SK-N-SH (cell line): ENCODE results near the gene VWA5B2. TPM values are rescaled to one million over a fixed set of nuclear protein-coding genes. Genes with fewer than 3 reads are reported as not detected.

Source experiments
- CTCF ChIA-PET: fragments of 300-600, 350-600 bp; formaldehyde crosslinking; extraction: SDS; loops from one replicate; lab custom pipeline; 2021; lab: Yijun Ruan, JAX
- POLR2A ChIA-PET: fragments of 350-600 bp; sonication (Branson Sonifier 250); formaldehyde crosslinking; extraction: SDS; loops from one replicate; lab custom pipeline; 2020; ENCODE audit warnings: antibody characterized with exemption, inconsistent platforms; lab: Yijun Ruan, JAX
- DNase-seq: peaks from one replicate; pipeline ENCODE4 v3.0.0; 2012
- H2AFZ ChIP-seq: fragments of 200-600 bp; sonication (generic); 2 replicates; pipeline ENCODE4 v1.8.1; 2016; ENCODE audit warnings: antibody characterized with exemption, mild to moderate bottlenecking, low read depth
- H3F3A ChIP-seq: fragments of 200-600 bp; sonication (generic); replicated peaks from 2 replicates; pipeline ENCODE3; 2016; ENCODE audit warnings: antibody characterized with exemption, mild to moderate bottlenecking; ENCODE audit not compliant: insufficient read depth
- H3K27ac ChIP-seq, 2 experiments: fragments of 200-500 bp in 1 of 2; fragments of 200-600 bp in 1 of 2; sonication (Bioruptor generic) in 1 of 2; sonication (generic), shearing (Covaris generic) in 1 of 2; 2 replicates each; pipeline versions ENCODE4 v1.5.1 to v1.6.1; 2014 to 2016; ENCODE audit warnings: low read depth in 2 of 2, inconsistent platforms in 1 of 2, low read length in 1 of 2, mild to moderate bottlenecking in 1 of 2, mixed read lengths in 1 of 2
- H3K27me3 ChIP-seq: fragments of 200-600 bp; sonication (generic), shearing (Covaris generic); 2 replicates; pipeline ENCODE4 v1.6.1; 2016; ENCODE audit warnings: mixed run types; ENCODE audit not compliant: insufficient read depth
- H3K36me3 ChIP-seq, 2 experiments: fragments of 200-500 bp in 1 of 2; fragments of 200-600 bp in 1 of 2; sonication (Bioruptor generic) in 1 of 2; sonication (generic) in 1 of 2; replicated peaks in 1 of 2; 2 replicates each; pipeline versions ENCODE3 to v1.5.1; 2014 to 2016; ENCODE audit warnings: low read length in 1 of 2, mild to moderate bottlenecking in 1 of 2; ENCODE audit not compliant: insufficient read depth in 2 of 2, control insufficient read depth in 1 of 2
- H3K4me1 ChIP-seq, 2 experiments: fragments of 200-500 bp in 1 of 2; fragments of 200-600 bp in 1 of 2; sonication (Bioruptor generic) in 1 of 2; sonication (generic), shearing (Covaris generic) in 1 of 2; 2 replicates each; pipeline versions ENCODE4 v1.5.1 to v1.6.1; 2014 to 2016; ENCODE audit warnings: low read depth in 1 of 2, low read length in 1 of 2, mixed run types in 1 of 2; ENCODE audit not compliant: insufficient read depth in 2 of 2, control insufficient read depth in 1 of 2
- H3K4me2 ChIP-seq: fragments of 200-600 bp; sonication (generic), shearing (Covaris generic); 2 replicates; pipeline ENCODE4 v1.6.1; 2017; ENCODE audit warnings: mixed run types
- H3K4me3 ChIP-seq, 2 experiments: fragments of 200-500 bp in 1 of 2; fragments of 200-600 bp in 1 of 2; sonication (Bioruptor generic) in 1 of 2; sonication (generic), shearing (Covaris generic) in 1 of 2; 2 replicates each; pipeline versions ENCODE4 v1.5.1 to v1.8.1; 2014 to 2016; ENCODE audit warnings: low read depth in 2 of 2, inconsistent platforms in 1 of 2, low read length in 1 of 2, mild to moderate bottlenecking in 1 of 2, mixed read lengths in 1 of 2, moderate library complexity in 1 of 2
- H3K79me2 ChIP-seq: fragments of 200-600 bp; sonication (generic); 2 replicates; pipeline ENCODE4 v1.8.1; 2017; ENCODE audit warnings: mild to moderate bottlenecking; ENCODE audit not compliant: insufficient read depth
- H3K9ac ChIP-seq: fragments of 200-600 bp; sonication (generic); 2 replicates; pipeline ENCODE4 v1.6.1; 2017; ENCODE audit warnings: mixed run types
- H3K9me2 ChIP-seq: fragments of 200-600 bp; sonication (generic); 2 replicates; pipeline ENCODE4 v1.6.1; 2017; ENCODE audit warnings: mixed run types
- H3K9me3 ChIP-seq: fragments of 200-600 bp; sonication (generic); 2 replicates; pipeline ENCODE4 v1.6.1; 2017; ENCODE audit warnings: mixed run types, mild to moderate bottlenecking, moderate library complexity
- H4K20me1 ChIP-seq: fragments of 200-600 bp; sonication (generic); 2 replicates; pipeline ENCODE4 v1.6.1; 2017; ENCODE audit warnings: mild to moderate bottlenecking, mixed run types; ENCODE audit not compliant: insufficient read depth
- CHD2 ChIP-seq: fragments of 150-350 bp; IDR thresholded peaks from 2 replicates; pipeline ENCODE4 v1.6.1; 2018; ENCODE audit warnings: low read length; ENCODE audit not compliant: partially characterized antibody
- ELF1 ChIP-seq: IDR thresholded peaks from 2 replicates; pipeline ENCODE4 v1.4.0; 2012
- EP300 ChIP-seq, 2 experiments: IDR thresholded peaks; 2 replicates each; pipeline versions ENCODE4 v1.4.0 to v1.6.1; 2012; ENCODE audit warnings: borderline replicate concordance in 1 of 2, low read depth in 1 of 2, low read length in 1 of 2
- EZH2phosphoT487 ChIP-seq: fragments of 200-600 bp; sonication (generic); IDR thresholded peaks from 2 replicates; pipeline ENCODE4 v1.6.1; 2017; ENCODE audit warnings: low read depth, mixed run types, mild to moderate bottlenecking, antibody characterized with exemption, moderate library complexity, borderline replicate concordance
- FOSL2 ChIP-seq: IDR thresholded peaks from 2 replicates; pipeline ENCODE4 v1.4.0; 2012; ENCODE audit warnings: low read depth, mild to moderate bottlenecking, moderate library complexity, borderline replicate concordance
- FOXM1 ChIP-seq: IDR thresholded peaks from 2 replicates; pipeline ENCODE4 v1.4.0; 2012; ENCODE audit warnings: low read depth, mild to moderate bottlenecking
- GABPA ChIP-seq: IDR thresholded peaks from 2 replicates; pipeline ENCODE4 v1.4.0; 2012; ENCODE audit warnings: low read depth, mild to moderate bottlenecking
- MXI1 ChIP-seq: IDR thresholded peaks from 2 replicates; pipeline ENCODE4 v1.6.1; 2012; ENCODE audit warnings: mild to moderate bottlenecking, low read depth, low read length, improper control_type of control experiment
- NFIC ChIP-seq: IDR thresholded peaks from 2 replicates; pipeline ENCODE4 v1.4.0; 2012; ENCODE audit warnings: borderline replicate concordance
- POLR2AphosphoS5 ChIP-seq: IDR thresholded peaks from 2 replicates; pipeline ENCODE4 v1.6.1; 2012; ENCODE audit warnings: low read depth, low read length
- RCOR1 ChIP-seq: fragments of 150-350 bp; IDR thresholded peaks from 2 replicates; pipeline ENCODE4 v1.6.1; 2017; ENCODE audit warnings: antibody characterized with exemption, low read length
- RFX5 ChIP-seq: IDR thresholded peaks from 2 replicates; pipeline ENCODE4 v1.6.1; 2012; ENCODE audit warnings: mild to moderate bottlenecking, improper control_type of control experiment, low read length
- RXRA ChIP-seq: IDR thresholded peaks from 2 replicates; pipeline ENCODE4 v1.4.0; 2012; ENCODE audit warnings: low read depth, mild to moderate bottlenecking, borderline replicate concordance
- SIN3A ChIP-seq: IDR thresholded peaks from 2 replicates; pipeline ENCODE4 v1.6.1; 2012; ENCODE audit warnings: low read depth, mild to moderate bottlenecking, low read length, moderate library complexity, borderline replicate concordance
- TAF1 ChIP-seq: IDR thresholded peaks from 2 replicates; pipeline ENCODE4 v1.6.1; 2012; ENCODE audit warnings: low read depth, mild to moderate bottlenecking, low read length, moderate library complexity, borderline replicate concordance
- WGBS: methylation state at CpG from one replicate; pipeline ENCODE4 v1.1.6; 2017; ENCODE audit warnings: low lambda C conversion rate; 5-methylcytosine and 5-hydroxymethylcytosine counted together
- polyA plus RNA-seq, 3 experiments: library from polyadenylated mRNA; depleted of rRNA; stranded (reverse); fragments of >200 nt; gene quantifications; 2 replicates each; pipeline ENCODE4 v1.2.3, GENCODE V29; 2012
- TF ChIP-seq, protein P1 (sequence below): IDR thresholded peaks from 2 replicates; pipeline ENCODE4 v1.4.0; 2012; ENCODE audit warnings: low read depth, borderline replicate concordance
- TF ChIP-seq, protein P2 (sequence below): fragments of 150-350 bp; IDR thresholded peaks from 2 replicates; pipeline ENCODE4 v1.6.1; 2016; ENCODE audit warnings: mild to moderate bottlenecking, low read depth, low read length

Gene VWA5B2
- polyA plus RNA-seq, 1 of the 3 experiments (the other 2 are of a cell fraction) = 0.08 TPM

DNA sequence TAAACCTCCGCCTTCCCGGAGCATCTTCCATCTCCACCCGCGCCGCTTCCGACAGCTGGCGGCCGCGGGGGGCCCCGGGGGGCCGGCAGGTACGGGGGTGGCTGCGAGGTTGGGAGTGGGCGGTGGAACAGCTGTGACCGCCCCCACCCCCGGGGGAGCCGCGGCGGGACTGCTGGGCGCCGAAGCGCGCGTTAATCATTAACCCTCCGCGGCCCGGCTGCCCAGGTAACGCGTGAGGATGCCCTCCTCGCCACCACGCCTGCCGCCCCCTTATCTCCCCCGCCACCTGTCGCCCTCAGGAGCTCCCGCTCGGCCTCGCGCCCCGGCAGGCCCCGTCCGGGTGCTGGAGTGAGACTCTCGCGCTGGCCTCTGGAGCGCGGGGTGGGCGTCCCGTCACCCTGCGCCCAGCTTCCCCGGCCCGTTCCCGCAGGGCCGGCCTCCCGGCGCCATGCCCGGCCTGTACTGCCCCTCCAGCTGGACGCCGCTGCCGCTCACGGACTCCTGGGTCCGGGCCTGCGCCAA is 757 bp downstream of the VWA5B2 start:
- Histone ChIP-seq H4K20me1 (no peaks in the 10 kb centered on the region), H2AFZ (peak overlapping the region; percentile 76; the same call in 1 of the 2 replicates), H3K36me3 (no peaks in the 10 kb centered on the region), H3K4me2 (peak overlapping the region; percentile 95), H3K79me2 (no peaks in the 10 kb centered on the region), H3K27me3 (peaks cover 27% of the 10 kb centered on the region), H3K9me2 (no peaks in the 10 kb centered on the region), H3F3A (no peaks in the 10 kb centered on the region), H3K9ac (no peak overlapping the region), H3K9me3 (no peaks in the 10 kb centered on the region), H3K27ac (no peak overlapping the region), H3K4me1 (peaks cover 0 to 28% of the 10 kb centered on the region in 2 experiments; a peak in 2 of 4 replicates), H3K4me3 (peak overlapping the region; percentile 50 to 64; a peak in 3 of 4 replicates)
- WGBS = 2% methylated on average over 18 of the region's 61 CpGs
- ChIA-PET POLR2A (interaction anchor here (0.6 to 2.1 kb wide), 4 partner anchors 12 to 346 kb away, joined by 3 to 6 read pairs (median 3); no protein-coding TSS in a partner anchor), CTCF (interaction anchor here (0.6 to 5.9 kb wide), 13 partner anchors 7 to 334 kb away, joined by 3 to 61 read pairs (median 8); partner anchors contain the start of genes ALG3, CAMK2N2 and EEF1AKMT4)
- peak; percentile 76 for DNase-seq
- no peak for TF ChIP-seq RCOR1
- TF ChIP-seq POLR2AphosphoS5 = no peak
- no peak for TF ChIP-seq CHD2
- TF ChIP-seq NFIC = no peak
- TF ChIP-seq, protein P1, sequence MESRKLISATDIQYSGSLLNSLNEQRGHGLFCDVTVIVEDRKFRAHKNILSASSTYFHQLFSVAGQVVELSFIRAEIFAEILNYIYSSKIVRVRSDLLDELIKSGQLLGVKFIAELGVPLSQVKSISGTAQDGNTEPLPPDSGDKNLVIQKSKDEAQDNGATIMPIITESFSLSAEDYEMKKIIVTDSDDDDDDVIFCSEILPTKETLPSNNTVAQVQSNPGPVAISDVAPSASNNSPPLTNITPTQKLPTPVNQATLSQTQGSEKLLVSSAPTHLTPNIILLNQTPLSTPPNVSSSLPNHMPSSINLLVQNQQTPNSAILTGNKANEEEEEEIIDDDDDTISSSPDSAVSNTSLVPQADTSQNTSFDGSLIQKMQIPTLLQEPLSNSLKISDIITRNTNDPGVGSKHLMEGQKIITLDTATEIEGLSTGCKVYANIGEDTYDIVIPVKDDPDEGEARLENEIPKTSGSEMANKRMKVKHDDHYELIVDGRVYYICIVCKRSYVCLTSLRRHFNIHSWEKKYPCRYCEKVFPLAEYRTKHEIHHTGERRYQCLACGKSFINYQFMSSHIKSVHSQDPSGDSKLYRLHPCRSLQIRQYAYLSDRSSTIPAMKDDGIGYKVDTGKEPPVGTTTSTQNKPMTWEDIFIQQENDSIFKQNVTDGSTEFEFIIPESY = no peak
- TF ChIP-seq MXI1 = no peak
- 0 out of 2 replicates have a peak, but pooled peaks have one; percentile 16 for TF ChIP-seq EZH2phosphoT487
- no peak for TF ChIP-seq SIN3A

DNA sequence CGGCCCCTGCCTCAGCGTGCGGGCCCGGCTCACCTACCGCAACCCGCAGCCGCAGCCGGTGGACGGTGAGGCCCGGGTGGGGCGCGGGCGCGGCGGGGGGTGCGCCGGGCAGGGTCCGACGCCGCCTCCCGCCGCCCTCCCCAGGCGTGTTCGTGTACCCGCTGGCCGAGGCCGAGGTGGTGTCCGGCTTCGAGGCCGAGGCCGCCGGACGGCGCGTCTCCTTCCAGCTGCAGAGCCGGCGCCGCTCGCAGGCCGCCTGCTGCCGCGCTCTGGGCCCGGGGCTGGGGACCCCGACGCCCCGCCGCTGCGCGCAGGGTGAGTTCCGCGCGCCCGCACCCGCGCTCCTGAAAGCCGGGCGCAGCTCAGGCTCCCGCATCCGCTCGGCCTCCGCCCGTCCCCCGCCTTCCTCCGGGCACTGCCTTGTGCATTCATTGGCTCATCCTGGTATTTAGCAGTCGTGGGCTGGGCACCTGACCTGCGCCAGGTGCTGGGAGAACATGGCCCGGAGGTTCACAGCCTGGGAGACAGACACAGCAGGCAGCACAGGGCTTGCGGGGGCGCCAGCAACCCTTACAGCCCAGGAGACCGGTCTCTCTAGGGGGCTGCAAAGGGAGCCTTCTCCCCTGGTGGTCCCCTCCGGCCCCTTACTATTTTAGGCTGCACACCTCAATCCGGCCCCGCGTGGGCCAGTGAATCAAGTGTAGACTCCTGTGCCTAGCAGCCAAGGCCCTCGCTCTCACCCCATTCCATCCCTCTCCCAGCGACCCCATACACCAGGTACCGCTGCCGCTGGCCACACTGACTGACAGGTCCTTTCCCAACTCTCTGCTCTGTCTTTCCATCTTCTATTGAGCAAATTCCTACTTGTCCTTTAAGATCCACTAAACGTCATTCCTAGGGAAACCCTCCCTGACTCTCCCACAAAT is 1.5 kb downstream of the VWA5B2 start:
- H3F3A ChIP-seq = no peaks in the 10 kb centered on the region
- H3K4me1 ChIP-seq = peaks cover 0 to 28% of the 10 kb centered on the region in 2 experiments; a peak in 2 of 4 replicates
- CTCF ChIA-PET = interaction anchor here (0.8 to 5.9 kb wide), 11 partner anchors 11 to 335 kb away, joined by 3 to 61 read pairs (median 8); partner anchors contain the start of genes ALG3 and EEF1AKMT4
- peak; percentile 63 for DNase-seq
- H3K4me2 ChIP-seq = no peak overlapping the region
- TF ChIP-seq ELF1 (no peak), FOSL2 (no peak), GABPA (no peak), FOXM1 (no peak), SIN3A (no peak), TAF1 (no peak), EP300 (IDR thresholded peaks at IDR 0.05; ENCODE audit: borderline replicate concordance in 1 of 2, low read depth in 1 of 2, low read length in 1 of 2) (no peak), RXRA (no peak), RFX5 (no peak)
- TF ChIP-seq, protein P2, sequence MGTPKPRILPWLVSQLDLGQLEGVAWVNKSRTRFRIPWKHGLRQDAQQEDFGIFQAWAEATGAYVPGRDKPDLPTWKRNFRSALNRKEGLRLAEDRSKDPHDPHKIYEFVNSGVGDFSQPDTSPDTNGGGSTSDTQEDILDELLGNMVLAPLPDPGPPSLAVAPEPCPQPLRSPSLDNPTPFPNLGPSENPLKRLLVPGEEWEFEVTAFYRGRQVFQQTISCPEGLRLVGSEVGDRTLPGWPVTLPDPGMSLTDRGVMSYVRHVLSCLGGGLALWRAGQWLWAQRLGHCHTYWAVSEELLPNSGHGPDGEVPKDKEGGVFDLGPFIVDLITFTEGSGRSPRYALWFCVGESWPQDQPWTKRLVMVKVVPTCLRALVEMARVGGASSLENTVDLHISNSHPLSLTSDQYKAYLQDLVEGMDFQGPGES = no peak
- peak overlapping the region in 1 of 2 experiments; percentile 50; a peak in 2 of 4 replicates for H3K4me3 ChIP-seq
- no peak overlapping the region for H3K9ac ChIP-seq
- POLR2A ChIA-PET = interaction anchor here (0.6 to 1.0 kb wide), 2 partner anchors 43 to 347 kb away, joined by 3 read pairs; no protein-coding TSS in a partner anchor
- no peaks in the 10 kb centered on the region for H3K9me2 ChIP-seq
- no peaks in the 10 kb centered on the region for H3K9me3 ChIP-seq
- H3K36me3 ChIP-seq = no peaks in the 10 kb centered on the region
- no peaks in the 10 kb centered on the region for H4K20me1 ChIP-seq
- no peaks in the 10 kb centered on the region for H3K79me2 ChIP-seq
- H3K27me3 ChIP-seq = peaks cover 27% of the 10 kb centered on the region
- H2AFZ ChIP-seq = no peak overlapping the region
- H3K27ac ChIP-seq = no peak overlapping the region
- 84% methylated on average over 8 of the region's 79 CpGs for WGBS
